Central memory CD4-positive, alpha-beta T cell (primary cell): Measurements from ENCODE around the gene SLC29A2.
"Not testable (repeated sequence)": the region's sequence is repeated elsewhere in the genome, so short reads cannot be mapped to it uniquely, and the experiment has no call there.

ENCODE experiments used
- DNase-seq: peaks from one replicate; pipeline ENCODE4 v3.0.0; 2022

Gene SLC29A2

DNA sequence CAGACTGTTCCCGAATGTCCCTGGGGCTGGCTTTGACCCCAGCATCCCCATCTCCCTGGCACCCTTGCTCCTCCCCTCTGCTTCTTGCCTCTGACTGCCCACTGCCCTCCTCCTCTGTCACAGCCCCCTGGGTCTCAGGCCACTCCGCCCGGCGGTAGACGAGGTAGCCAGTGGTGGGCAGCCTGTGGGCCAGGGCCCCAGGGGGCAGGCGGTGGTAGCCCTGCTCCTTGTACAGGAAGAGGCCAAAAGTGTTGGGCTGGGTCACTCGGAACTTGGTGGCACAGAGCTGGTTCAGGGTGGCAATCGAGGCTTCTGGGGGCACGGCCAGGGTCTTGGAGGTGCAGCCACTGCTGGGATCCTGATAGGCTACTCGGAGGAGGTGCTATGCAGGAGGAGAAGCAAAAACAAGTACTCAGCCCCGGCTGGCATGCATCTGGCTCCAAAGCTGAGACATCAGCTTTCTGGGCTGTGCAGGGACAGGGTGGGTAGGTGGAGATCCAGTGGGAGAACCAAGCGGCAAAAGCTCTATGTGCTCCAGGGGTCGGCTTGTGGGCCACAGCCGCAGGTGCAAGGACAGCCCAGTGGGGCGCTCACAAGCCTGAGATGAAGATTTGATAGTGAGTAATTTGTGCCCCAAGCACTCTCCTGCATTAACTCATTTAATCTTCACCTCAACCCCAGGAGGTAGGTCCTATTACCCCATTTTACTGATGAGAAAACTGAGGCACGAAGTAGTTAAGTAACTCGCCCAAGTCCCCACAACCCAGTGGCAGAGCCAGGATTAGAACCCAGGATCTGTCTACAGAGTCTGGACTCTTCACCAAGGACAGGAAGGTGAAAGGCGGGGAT lies 39.0 kb downstream of the SLC29A2 start:
- DNase-seq = no peak

GRCh38 chr11:66331542-66332370 lies 39.8 kb downstream of the SLC29A2 start:
- no peak for DNase-seq

DNA sequence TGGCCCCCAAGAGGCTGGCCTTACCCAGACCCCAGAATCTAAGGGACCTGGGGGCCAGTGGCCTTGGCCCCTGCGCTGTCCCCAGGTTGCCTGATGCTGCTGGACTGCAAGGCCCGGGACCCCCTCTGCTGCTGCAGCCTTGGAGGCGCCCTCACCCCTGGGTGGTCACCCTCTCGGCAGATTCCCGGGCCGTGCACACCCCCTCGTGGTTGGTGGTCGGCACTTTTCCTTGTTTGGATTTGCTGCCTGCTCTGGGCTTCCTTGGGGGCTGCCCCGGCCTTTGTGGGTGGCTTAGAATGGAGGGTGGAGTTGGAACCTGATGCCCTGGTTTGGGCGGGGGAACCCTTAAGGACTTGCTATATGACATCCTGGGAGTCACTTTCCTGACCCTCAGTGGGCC lies 40.6 kb downstream of the SLC29A2 start:
- no peak for DNase-seq

DNA sequence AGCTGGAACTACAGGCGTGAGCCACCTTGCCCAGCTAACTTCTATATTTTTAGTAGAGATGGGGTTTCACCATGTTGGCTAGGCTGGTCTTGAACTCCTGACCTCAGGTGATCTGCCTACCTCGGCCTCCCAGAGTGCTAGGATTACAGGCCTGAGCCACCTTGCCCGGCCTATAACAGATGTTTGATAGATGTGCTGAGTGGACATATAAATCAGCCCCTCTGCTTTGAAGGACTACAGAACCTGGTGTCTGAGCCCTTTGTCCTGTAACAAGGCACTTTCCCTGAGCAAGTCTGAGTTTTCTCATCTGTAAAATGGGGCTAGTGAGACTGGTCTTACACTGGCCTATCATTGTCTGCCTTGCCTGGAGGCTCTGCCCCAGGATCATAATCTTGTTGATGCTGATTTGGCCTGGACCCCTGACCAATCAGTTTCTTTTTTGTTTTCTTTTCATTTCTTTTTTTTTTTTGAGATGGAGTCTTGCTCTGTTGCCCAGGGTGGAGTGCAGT lies 42.3 kb downstream of the SLC29A2 start:
- DNase-seq = no peak

GRCh38 chr11:66328302-66329144 lies 43.0 kb downstream of the SLC29A2 start:
- peak; percentile 72 for DNase-seq

DNA sequence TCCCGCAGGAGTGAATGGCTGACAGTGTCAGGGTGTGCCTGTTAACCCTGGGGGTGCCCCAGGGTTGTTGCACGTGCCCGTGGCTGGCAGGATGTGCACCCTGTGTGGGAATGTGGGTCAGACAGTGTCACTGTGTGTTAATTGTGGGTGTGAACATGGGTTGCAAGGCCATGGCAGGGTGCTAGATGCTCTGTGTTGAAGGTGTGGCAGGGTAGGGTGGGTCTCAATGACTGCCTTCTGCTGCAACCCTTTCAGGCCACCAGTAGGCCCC lies 43.6 kb downstream of the SLC29A2 start:
- DNase-seq = peak; percentile 28

DNA sequence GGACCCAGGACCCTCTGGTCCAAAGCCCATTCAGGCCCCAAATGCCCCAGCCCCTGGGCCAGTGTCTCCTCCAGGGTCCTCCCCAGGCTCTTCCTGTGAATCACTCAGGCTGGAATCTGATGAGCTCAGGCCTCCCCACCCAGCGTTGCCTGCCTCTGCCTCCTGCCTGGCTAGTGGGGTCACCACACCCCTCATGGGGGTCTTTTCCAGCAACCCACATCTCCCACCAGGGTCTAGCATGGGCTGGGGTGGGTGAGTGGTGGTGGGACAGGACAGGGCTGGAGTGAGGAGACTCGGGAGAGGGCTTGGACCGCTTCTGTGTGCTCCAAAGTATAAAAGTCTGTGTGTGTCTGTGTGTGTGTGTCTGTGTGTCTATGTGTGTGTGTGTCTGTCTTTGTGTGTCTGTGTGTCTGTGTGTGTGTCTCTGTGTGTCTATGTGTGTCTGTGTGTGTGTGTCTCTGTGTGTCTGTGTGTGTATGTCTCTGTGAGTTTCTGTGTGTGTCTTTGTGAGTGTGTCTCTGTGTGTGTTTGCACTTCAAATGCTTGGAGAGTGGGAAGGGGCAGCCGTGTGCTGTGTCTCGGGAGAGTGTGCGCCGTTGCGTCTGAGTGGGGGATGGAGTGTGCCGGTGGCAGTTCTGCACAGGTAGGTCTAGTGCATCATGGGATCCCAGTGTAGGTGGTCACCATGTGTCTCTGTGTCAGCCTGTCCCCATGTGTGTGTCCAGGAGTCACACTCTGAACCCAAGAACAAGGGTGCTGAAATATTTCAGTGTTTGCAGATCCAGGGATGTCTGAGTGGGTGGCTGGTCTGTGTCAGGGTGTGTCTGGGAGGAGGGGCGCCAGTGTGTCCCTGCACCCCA lies 44.2 kb downstream of the SLC29A2 start:
- DNase-seq = no peak

- DNase-seq = no peak
Measured at GRCh38 chr11:66326261-66327111, 45.1 kb downstream of the SLC29A2 start.

GRCh38 chr11:66325263-66325671 lies 46.3 kb downstream of the SLC29A2 start:
- DNase-seq = no peak

GRCh38 chr11:66324664-66325063 lies 46.9 kb downstream of the SLC29A2 start:
- no peak for DNase-seq

DNA sequence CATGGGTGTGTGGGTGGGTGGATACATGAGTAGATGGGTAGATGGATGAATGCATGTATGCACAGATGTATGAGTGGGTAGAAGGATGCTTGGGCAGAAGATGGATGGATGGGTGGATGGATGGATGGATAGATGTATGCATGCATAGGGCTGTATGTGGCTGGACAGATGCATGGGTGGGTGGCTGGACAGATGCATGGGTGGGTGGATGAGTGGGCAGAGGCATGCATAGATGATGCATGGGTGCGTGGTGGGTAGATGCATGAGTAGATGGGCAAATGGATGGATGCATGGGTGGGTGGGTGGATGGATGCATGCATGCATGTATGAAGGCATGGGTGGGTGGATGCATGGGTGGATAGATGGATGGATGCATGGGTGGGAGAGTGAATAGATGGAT lies 47.9 kb downstream of the SLC29A2 start:
- DNase-seq = no peak

GRCh38 chr11:66322732-66323427 lies 48.7 kb downstream of the SLC29A2 start:
- no peak for DNase-seq

GRCh38 chr11:66321606-66322005 lies 50.0 kb downstream of the SLC29A2 start:
- DNase-seq = no peak

DNA sequence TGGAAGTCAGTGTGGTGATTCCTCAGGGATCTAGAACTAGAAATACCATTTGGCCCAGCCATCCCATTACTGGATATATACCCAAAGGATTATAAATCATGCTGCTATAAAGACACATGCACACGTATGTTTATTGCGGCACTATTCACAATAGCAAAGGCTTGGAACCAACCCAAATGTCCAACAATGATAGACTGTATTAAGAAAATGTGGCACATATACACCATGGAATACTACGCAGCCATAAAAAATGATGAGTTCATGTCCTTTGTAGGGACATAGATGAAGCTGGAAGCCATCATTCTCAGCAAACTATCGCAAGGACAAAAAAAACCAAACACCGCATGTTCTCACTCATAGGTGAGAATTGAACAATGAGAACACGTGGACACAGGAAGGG lies 50.8 kb downstream of the SLC29A2 start:
- DNase-seq = not testable (repeated sequence)

DNA sequence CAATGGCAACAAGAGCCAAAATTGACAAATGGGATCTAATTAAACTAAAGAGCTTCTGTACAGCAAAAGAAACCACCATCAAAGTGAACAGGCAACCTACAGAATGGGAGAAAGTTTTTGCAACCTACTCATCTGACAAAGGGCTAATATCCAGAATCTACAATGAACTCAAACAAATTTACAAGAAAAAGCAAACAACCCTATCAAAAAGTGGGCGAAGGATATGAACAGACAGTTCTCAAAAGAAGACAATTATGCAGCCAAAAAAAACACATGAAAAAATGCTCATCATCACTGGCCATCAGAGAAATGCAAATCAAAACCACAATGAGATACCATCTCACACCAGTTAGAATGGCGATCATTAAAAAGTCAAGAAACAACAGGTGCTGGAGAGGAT lies 51.3 kb downstream of the SLC29A2 start:
- DNase-seq = not testable (repeated sequence)

DNA sequence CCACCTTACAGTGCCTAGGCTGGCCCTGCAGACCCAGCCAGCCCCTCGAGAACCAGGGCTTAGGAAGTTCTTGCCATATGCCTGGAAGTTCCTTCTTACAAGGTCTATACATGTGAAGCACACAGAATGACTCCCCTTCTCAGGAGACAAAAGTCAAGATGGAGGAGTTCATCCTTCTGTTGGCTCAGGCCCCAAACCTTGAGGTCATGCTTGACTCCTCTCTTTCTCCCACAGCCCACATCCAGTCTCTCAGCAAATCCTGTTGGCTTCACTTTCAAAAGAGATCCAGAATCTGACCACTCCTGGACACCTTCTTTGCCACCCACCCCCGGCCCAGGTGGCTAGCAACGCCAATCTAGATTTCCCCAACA lies 53.0 kb downstream of the SLC29A2 start:
- no peak for DNase-seq

- DNase-seq = peak; percentile 53
Measured at GRCh38 chr11:66317723-66318599, 53.6 kb downstream of the SLC29A2 start.

DNA sequence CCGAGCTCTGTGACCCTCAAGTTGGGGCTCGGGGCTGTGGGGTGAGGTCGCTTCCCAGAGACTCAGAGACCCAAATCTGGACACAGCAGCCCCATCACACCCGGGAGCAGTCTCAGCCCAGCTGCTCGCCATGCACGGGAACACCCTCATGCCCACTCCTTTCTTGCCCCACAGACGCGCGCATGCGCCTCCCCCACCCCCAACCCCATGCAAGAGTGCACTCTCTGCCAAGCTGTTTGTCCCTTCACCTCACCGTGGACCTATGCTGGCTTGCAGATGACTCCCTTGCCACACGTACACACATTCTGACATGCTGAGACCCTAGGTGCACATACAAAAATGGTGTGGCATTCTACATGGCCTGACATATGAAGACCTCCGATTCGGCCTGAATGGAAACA lies 54.2 kb downstream of the SLC29A2 start:
- DNase-seq = no peak

DNA sequence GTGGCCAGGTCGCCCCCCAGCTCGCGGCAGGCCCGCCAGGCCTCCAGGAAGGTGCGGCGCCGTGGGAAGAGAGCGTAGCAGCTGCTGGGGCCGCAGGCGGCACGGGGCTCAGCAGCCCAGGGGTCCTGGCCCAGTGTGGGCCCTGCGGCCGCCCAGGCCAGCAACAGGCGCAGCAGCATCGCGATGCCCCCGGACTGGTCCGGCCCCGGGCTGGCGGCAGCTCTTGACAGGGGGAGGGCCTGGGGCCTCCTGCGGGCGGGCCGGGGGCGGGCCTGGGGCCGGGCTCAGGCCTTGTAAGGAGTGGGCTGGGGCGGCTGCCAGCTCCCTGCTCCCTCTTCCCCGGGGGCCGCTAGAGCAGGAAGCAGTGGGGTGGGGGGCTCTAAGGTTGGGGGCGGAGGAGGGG lies 54.7 kb downstream of the SLC29A2 start, which contains the start of gene CD248:
TSS of gene CD248 (minus strand) at position 196 of the 403 bp plus-strand sequence. CDS start at position 179, 17 bp downstream.
- no peak for DNase-seq
